Measurements from ENCODE around the gene FLII. TPM values are rescaled to one million over a fixed set of nuclear protein-coding genes. Genes with fewer than 3 reads are reported as not detected.

Gene FLII
- total RNA-seq, 1 donor from 2014 or later: 425 TPM

- no peak overlapping the region for H3K4me3 ChIP-seq (ENCODE audit: low read depth, low read length)
- no peak for TF ChIP-seq CTCF (conservative IDR thresholded peaks at IDR 0.05; ENCODE audit: low read depth, low read length)
- no peak for DNase-seq (ENCODE audit: low read depth)
These were observed 3.5 kb downstream of the FLII start for GRCh38 chr17:18254888-18255649.

- no peak for TF ChIP-seq CTCF (conservative IDR thresholded peaks at IDR 0.05; ENCODE audit: low read depth, low read length)
- no peak overlapping the region for H3K4me3 ChIP-seq (ENCODE audit: low read depth, low read length)
- no peak for DNase-seq (ENCODE audit: low read depth)
These were observed 4.4 kb downstream of the FLII start for GRCh38 chr17:18253947-18254821.

GRCh38 chr17:18253187-18253884, 5.2 kb downstream of the FLII start:
- no peak overlapping the region for H3K4me3 ChIP-seq (ENCODE audit: low read depth, low read length)
- DNase-seq (ENCODE audit: low read depth): no peak
- no peak for TF ChIP-seq CTCF (conservative IDR thresholded peaks at IDR 0.05; ENCODE audit: low read depth, low read length)

GRCh38 chr17:18252160-18252559, 6.4 kb downstream of the FLII start:
- H3K4me3 ChIP-seq (ENCODE audit: low read depth, low read length): no peak overlapping the region
- no peak for TF ChIP-seq CTCF (conservative IDR thresholded peaks at IDR 0.05; ENCODE audit: low read depth, low read length)
- DNase-seq (ENCODE audit: low read depth): no peak

- no peak for TF ChIP-seq CTCF (conservative IDR thresholded peaks at IDR 0.05; ENCODE audit: low read depth, low read length)
- no peak overlapping the region for H3K4me3 ChIP-seq (ENCODE audit: low read depth, low read length)
- DNase-seq (ENCODE audit: low read depth): no peak
These were observed 7.3 kb downstream of the FLII start for GRCh38 chr17:18251204-18251603.

GRCh38 chr17:18250708-18251107, 7.8 kb downstream of the FLII start:
- no peak for DNase-seq (ENCODE audit: low read depth)
- no peak overlapping the region for H3K4me3 ChIP-seq (ENCODE audit: low read depth, low read length)
- no peak for TF ChIP-seq CTCF (conservative IDR thresholded peaks at IDR 0.05; ENCODE audit: low read depth, low read length)

All from epithelial cell of proximal tubule (primary cell).